Right lobe of liver (tissue), 4 donors: Measurements from ENCODE around the gene CST4.

ENCODE experiments used
- POLR2A ChIP-seq: fragments of 450-650 bp; IDR thresholded peaks from one replicate; pipeline ENCODE4 v1.6.1; 2017; ENCODE audit warnings: antibody characterized with exemption, mild to moderate bottlenecking
- TF ChIP-seq, protein P1 (sequence below), 4 donors: fragments of 200-600 bp in 3 of 4; fragments of 450-650 bp in 1 of 4; IDR thresholded peaks; one replicate each; pipeline versions ENCODE4 v1.5.1 to v1.8.0; 2016 to 2022; ENCODE audit warnings: antibody characterized with exemption in 4 of 4, mild to moderate bottlenecking in 2 of 4
- donor health status: DM: no; HTN: no; CAD: no.
- donor health status: DM: no; HTN: no; CAD: no.
- donor health status: DM: no; HTN: yes; CAD: no.

DNA sequence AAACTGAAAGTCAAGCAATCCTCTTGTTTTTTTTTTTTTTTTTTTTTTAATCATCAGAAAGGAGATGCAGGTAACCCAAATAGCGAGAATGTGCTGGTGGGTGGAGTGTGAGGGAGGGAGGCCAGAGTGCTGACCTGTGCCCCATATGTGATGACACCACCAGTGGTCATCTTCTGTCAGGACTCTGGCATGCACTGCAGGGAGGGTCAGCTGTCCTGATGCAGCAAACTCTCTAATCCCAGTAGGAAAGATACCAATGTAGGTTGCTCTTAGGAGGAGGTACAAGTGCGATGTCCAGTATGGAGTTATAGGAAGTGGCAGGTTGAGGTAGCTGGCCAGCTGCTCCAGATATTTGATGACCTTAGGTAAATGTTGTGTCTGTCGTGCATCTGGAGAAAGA, 2.8 kb upstream of the CST4 start:
- no peak for TF ChIP-seq POLR2A
- TF ChIP-seq, protein P1, sequence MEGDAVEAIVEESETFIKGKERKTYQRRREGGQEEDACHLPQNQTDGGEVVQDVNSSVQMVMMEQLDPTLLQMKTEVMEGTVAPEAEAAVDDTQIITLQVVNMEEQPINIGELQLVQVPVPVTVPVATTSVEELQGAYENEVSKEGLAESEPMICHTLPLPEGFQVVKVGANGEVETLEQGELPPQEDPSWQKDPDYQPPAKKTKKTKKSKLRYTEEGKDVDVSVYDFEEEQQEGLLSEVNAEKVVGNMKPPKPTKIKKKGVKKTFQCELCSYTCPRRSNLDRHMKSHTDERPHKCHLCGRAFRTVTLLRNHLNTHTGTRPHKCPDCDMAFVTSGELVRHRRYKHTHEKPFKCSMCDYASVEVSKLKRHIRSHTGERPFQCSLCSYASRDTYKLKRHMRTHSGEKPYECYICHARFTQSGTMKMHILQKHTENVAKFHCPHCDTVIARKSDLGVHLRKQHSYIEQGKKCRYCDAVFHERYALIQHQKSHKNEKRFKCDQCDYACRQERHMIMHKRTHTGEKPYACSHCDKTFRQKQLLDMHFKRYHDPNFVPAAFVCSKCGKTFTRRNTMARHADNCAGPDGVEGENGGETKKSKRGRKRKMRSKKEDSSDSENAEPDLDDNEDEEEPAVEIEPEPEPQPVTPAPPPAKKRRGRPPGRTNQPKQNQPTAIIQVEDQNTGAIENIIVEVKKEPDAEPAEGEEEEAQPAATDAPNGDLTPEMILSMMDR (IDR thresholded peaks at IDR 0.05): no peak
